GM18526 (cell line): ENCODE data around the gene BCAS3.

ENCODE experiments used
- POLR2A ChIP-seq: IDR thresholded peaks from 3 replicates; pipeline ENCODE4 v1.6.1; 2011; ENCODE audit not compliant: insufficient read length; ENCODE audit errors: extremely low read depth

The BCAS3 gene

GRCh38 chr17:60874772-60875171 lies 197.1 kb downstream of the BCAS3 start:
- no peak for TF ChIP-seq POLR2A

DNA sequence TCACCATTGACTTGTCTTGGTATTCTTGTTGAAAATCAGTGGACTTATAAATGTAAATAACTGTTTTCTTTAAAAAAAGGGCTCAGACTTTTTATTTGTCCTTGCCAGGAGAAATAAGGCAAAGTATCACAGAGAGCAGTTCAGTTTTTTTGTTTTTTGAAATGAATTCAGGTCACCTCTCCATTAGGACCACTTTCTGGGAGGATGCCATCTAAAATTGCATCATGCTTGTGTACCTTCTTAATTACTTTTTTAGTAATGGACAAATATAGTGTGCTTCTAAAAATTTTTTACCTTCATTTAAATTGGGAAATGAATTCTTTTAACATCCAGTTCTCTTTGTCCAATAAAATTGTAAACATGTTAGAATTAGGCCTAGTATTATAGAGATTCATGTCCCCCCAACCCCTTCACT lies 210.0 kb downstream of the BCAS3 start:
- TF ChIP-seq POLR2A = no peak

DNA sequence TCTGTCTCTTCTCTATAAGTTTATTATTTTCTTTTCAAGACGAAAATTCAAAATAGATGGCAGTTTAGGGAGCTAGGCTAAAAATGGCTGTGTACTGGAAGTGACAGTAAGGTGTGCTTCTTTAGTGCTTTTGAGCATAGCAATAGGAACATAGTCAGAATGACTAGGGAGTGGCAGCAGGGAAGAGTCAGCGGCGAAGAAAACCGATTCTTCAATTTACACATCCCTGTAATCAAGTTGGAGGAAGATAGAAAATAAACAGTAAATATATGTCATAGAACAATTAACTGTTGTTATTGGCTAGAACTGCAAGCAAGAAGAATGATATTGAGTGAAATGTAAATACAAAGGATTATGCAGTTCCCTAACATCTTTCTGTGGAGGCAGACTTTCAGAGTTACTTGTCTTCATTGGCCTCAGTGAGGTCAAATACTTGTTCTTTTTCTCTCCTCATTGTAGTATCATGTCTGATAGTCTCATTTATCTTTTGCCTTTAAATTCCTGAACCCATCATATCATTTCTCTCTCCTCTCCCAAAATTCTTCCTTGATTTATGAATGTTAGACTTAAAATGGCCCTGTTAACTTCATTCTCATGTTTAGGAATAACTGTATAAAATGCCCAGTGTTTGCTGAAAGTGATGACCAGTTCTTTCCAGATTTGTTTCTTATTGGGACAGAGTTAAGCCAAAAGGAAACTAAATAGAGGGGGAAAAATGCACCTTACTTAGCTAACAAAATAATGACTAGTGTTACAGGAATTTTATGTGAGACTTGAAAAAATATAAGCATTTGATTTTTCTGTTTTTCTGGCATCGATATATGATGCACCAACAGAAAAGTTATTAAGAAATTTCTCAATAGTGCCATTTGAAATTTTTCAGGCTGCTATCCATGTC lies 211.4 kb downstream of the BCAS3 start:
- TF ChIP-seq POLR2A = no peak

GRCh38 chr17:60891149-60891548 lies 213.5 kb downstream of the BCAS3 start:
- no peak for TF ChIP-seq POLR2A

- TF ChIP-seq POLR2A = no peak
Measured at GRCh38 chr17:60893475-60893874, 215.8 kb downstream of the BCAS3 start.

- TF ChIP-seq POLR2A = no peak
Measured at GRCh38 chr17:60896996-60897395, 219.3 kb downstream of the BCAS3 start.

DNA sequence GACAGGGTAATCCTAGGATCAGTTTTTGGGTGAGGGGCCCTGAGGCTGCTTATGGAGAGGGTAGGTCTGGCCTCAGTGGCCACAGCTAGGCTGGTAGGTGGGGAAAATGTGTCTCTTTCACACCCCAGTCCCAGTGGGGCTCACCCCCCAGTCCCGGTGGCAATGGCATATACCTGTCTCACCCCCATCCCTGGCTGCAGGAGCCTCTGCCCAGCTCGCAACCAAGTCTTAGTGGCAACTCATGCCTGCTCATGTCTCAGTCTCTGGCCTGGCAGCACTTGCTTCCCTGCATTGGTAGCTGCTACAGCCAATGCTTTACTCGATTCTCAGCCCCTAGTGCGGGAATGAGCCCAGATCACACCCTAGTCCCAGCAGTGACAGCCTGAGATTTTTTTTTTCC lies 221.5 kb downstream of the BCAS3 start:
- no peak for TF ChIP-seq POLR2A

- TF ChIP-seq POLR2A = no peak
Measured at GRCh38 chr17:60900688-60901087, 223.0 kb downstream of the BCAS3 start.

DNA sequence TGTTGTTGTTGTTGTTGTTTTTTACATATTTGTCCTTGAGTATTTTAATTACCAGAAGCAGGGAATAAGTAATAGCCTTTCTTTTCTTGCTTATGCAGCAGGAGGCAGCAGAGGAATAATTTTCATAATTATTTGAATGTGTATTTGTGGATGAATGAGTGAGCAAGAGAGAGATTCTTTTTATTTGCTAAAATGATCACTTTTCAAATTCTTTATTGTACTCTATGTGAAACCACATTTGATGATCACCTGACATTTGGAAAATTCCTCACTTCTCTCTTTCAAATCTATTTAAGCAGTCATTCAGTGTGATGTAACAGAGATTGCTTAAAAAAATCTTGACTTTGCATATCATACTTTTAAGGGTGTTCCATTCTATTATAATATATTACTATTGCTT lies 223.6 kb downstream of the BCAS3 start:
- no peak for TF ChIP-seq POLR2A

- TF ChIP-seq POLR2A = no peak
Measured at GRCh38 chr17:60901806-60902205, 224.2 kb downstream of the BCAS3 start.

GRCh38 chr17:60902399-60902798 lies 224.7 kb downstream of the BCAS3 start:
- no peak for TF ChIP-seq POLR2A

- TF ChIP-seq POLR2A = no peak
Measured at GRCh38 chr17:60904582-60904981, 226.9 kb downstream of the BCAS3 start.

- no peak for TF ChIP-seq POLR2A
Measured at GRCh38 chr17:60905709-60906108, 228.1 kb downstream of the BCAS3 start.

DNA sequence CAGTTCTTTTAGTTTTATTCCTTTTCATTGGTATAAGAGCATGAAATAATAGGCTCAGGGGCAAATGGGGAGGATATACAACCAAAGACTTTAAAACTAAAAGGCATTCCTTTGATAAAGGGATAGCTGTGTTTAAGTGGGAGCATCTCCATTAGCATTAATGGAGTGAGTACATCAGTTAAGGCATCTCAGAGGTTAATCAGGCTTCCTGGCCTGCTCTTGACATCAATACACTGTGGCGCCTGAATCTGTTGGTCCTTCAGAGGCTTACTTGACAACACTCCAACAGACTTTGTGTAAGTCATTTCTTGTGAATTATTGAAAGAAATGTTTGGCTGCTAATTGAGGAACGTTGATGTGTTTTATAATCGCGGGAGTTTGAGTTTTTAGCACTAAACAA lies 230.7 kb downstream of the BCAS3 start:
- no peak for TF ChIP-seq POLR2A

DNA sequence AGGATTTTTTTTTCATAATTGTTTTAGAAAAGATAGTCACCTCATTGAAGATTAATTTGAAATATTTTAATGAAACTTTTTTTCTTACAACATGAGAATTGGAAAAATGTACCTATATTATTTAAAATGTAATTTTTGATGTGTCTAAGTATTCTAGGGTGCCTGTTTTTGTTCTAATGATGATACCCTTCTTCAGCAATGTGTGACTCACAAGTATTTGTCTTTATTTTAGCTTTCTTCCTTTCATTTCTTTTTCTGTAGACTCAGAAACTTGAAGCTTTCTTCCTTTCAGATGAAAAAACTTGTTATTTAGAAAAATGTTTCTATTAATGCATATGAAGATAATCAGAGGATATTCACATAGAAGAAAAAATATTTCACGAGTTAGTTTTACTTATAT lies 231.8 kb downstream of the BCAS3 start:
- no peak for TF ChIP-seq POLR2A

DNA sequence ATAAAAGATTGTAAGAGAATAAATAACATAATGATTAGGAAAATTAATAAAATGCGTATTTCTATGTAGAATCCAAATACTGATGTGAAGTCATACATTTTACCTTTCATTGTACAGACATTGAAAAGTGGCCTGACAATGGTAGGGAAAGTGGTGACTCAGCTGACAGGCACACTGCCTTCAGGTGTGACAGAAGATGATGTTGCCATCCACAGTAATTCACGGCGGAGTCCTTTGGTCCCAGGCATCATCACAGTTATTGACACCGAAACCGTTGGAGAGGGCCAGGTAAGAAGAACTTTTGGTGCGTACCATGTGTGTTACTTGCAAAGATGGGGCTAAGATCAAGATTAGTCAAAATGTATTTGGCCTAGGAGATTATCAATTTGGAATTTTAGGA lies 232.8 kb downstream of the BCAS3 start:
- no peak for TF ChIP-seq POLR2A

DNA sequence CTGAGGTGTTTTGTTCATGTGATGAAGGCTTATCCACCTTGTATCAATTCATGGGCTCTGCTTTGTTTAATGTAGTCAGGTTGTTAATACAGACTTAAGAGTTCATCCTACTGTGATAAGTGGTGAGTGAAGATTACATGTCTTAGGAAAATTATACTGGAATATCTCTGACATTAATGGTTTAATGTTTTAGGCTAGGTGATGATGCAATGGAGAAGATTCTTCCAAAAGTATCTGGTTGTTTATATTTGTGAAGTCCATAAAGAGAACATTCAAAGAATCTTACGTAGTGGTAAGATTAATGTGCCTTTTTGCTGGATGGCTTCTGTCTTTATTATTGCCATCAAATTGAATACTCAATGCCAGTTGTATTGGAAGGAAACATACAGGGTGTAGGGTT lies 236.4 kb downstream of the BCAS3 start:
- TF ChIP-seq POLR2A = no peak
